Measurements from ENCODE around the gene CDC42EP3.

GRCh38 chr2:37637985-37638384 is 33.5 kb downstream of the CDC42EP3 start:
- no peak for TF ChIP-seq CTCF (IDR thresholded peaks at IDR 0.05)
- no peak for TF ChIP-seq EZH2 (IDR thresholded peaks at IDR 0.05; ENCODE audit: borderline replicate concordance, insufficient read depth, low read depth, low read length, poor library complexity, severe bottlenecking)
